Lung (tissue), 12 donors: ENCODE measurements around the gene SLC18A2. TPM values are rescaled to one million over a fixed set of nuclear protein-coding genes. Genes with fewer than 3 reads are reported as not detected.

ENCODE experiments used
- ATAC-seq: fragments of 200-7000 bp; cut with Tn5 transposase; one replicate; pipeline ENCODE4 v1.9.1; 2020; ENCODE audit warnings: moderate number of reproducible peaks; ENCODE audit not compliant: insufficient read depth, low FRiP score
- DNase-seq, 3 donors: peaks; one replicate each; pipeline ENCODE4 v3.0.0-alpha.2; 2013 to 2017
- H3K27ac ChIP-seq, 2 donors: one replicate each; pipeline ENCODE4 v1.5.1; 2013; ENCODE audit warnings: mild to moderate bottlenecking in 2 of 2, moderate library complexity in 2 of 2, control low read depth in 1 of 2, inconsistent platforms in 1 of 2, low read depth in 1 of 2, low read length in 1 of 2
- H3K27me3 ChIP-seq, 3 donors: one replicate each; pipeline ENCODE4 v1.5.1; 2013; ENCODE audit warnings: low read length in 2 of 3; ENCODE audit not compliant: control insufficient read depth in 3 of 3, insufficient read depth in 3 of 3
- H3K36me3 ChIP-seq, 4 donors: one replicate each; pipeline ENCODE4 v1.5.1; 2013; ENCODE audit warnings: low read length in 4 of 4, mild to moderate bottlenecking in 1 of 4, moderate library complexity in 1 of 4; ENCODE audit not compliant: control insufficient read depth in 4 of 4, insufficient read depth in 4 of 4
- H3K4me1 ChIP-seq, 5 donors: one replicate each; pipeline ENCODE4 v1.5.1; 2013; ENCODE audit warnings: low read length in 5 of 5, mild to moderate bottlenecking in 2 of 5, moderate library complexity in 1 of 5; ENCODE audit not compliant: control insufficient read depth in 5 of 5, insufficient read depth in 5 of 5
- H3K4me3 ChIP-seq: one replicate; pipeline ENCODE4 v1.5.1; 2013; ENCODE audit warnings: mild to moderate bottlenecking, control low read depth, moderate library complexity
- H3K9ac ChIP-seq, 2 donors: one replicate each; pipeline ENCODE4 v1.5.1; 2013; ENCODE audit warnings: low read length in 2 of 2, control low read depth in 1 of 2; ENCODE audit not compliant: insufficient read depth in 1 of 2
- H3K9me3 ChIP-seq, 4 donors: one replicate each; pipeline ENCODE4 v1.5.1; 2013; ENCODE audit warnings: low read length in 3 of 4, mild to moderate bottlenecking in 1 of 4, moderate library complexity in 1 of 4; ENCODE audit not compliant: control insufficient read depth in 4 of 4, insufficient read depth in 3 of 4
- WGBS, 2 donors: extraction: QIAGEN DNeasy Blood & Tissue Kit; methylation state at CpG; one replicate each; pipeline ENCODE4 v1.1.7; 2013; 5-methylcytosine and 5-hydroxymethylcytosine counted together
- polyA plus RNA-seq, 2 donors: library from polyadenylated mRNA; stranded (reverse); fragments of 200-250 nt; gene quantifications; one replicate each; pipeline ENCODE4 v1.2.1, GENCODE V29; 2013
- total RNA-seq, 2 donors: library from RNA; depleted of rRNA in 1 of 2; stranded (reverse); fragments of >200 nt in 1 of 2; gene quantifications; one replicate each; pipeline ENCODE4 v1.2.1, GENCODE V29; 2014 to 2021
- TF ChIP-seq, protein P1 (sequence below): IDR thresholded peaks from 2 replicates; pipeline ENCODE4 v1.5.1; 2012; ENCODE audit warnings: mild to moderate bottlenecking; ENCODE audit errors: control extremely low read depth, extremely low read depth
- donor health status: control.
- donor health status: control.
- donor health status: Bipolar disorder and iron deficiency.
- donor health status: healthy.
- donor health status: DM: yes; HTN: yes; CAD: no.

SLC18A2 gene
- total and polyA plus RNA-seq, 4 donors: 0.21 to 3.7 (median 0.65) TPM

DNA sequence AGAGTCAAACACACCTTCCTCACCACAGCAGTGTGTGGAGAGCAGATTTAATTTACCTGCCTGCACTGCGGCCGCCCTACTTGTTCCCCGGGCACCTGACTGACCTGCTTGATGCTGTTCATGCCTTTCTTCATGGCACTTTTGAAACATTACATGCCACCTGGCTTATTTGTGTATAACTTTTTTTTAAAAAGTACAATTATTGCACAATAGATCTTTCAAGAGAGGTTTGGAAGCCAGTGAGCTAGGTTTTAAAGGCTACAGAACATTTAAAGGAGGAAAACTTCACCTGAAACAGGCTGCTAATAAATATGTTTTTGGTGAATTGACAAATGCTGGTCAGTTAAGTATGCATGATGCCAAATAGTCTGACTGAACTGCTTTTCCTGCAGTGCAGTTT, 33.1 kb downstream of the SLC18A2 start:
- no peaks in the 10 kb centered on the region for H3K36me3 ChIP-seq
- no peaks in the 10 kb centered on the region for H3K9me3 ChIP-seq
- DNase-seq (no peak), ATAC-seq (no peak)
- TF ChIP-seq, protein P1, sequence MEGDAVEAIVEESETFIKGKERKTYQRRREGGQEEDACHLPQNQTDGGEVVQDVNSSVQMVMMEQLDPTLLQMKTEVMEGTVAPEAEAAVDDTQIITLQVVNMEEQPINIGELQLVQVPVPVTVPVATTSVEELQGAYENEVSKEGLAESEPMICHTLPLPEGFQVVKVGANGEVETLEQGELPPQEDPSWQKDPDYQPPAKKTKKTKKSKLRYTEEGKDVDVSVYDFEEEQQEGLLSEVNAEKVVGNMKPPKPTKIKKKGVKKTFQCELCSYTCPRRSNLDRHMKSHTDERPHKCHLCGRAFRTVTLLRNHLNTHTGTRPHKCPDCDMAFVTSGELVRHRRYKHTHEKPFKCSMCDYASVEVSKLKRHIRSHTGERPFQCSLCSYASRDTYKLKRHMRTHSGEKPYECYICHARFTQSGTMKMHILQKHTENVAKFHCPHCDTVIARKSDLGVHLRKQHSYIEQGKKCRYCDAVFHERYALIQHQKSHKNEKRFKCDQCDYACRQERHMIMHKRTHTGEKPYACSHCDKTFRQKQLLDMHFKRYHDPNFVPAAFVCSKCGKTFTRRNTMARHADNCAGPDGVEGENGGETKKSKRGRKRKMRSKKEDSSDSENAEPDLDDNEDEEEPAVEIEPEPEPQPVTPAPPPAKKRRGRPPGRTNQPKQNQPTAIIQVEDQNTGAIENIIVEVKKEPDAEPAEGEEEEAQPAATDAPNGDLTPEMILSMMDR: no peak
- H3K27me3 ChIP-seq: no peaks in the 10 kb centered on the region
- H3K9ac ChIP-seq: no peak overlapping the region
- WGBS, 2 donors: 77 to 84% methylated on average over 3 of the region's 3 CpGs
- H3K27ac ChIP-seq: no peak overlapping the region
- no peak overlapping the region for H3K4me3 ChIP-seq
- H3K4me1 ChIP-seq: no peaks in the 10 kb centered on the region

DNA sequence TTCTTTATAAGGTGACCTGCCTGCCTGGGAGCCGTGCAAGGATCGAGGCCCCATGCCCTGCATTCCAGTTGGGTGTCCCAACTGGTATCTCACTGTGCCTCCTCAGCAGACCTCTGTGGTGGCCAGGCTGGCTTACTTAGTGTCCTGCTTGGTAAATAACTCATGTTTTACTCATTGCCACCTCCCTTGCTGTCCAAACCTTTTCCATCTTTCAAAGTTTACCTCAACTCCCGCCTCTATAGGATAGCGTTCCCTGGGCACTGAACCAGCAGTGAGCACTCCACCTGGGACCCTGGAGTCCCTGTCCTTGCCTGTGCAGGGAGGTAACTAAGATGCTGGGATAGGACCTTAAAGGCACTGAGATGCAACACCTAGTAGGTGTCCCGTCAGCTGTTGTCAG, 33.6 kb downstream of the SLC18A2 start:
- Histone ChIP-seq H3K9ac (no peak overlapping the region), H3K27me3 (no peaks in the 10 kb centered on the region), H3K4me3 (no peak overlapping the region), H3K27ac (no peak overlapping the region), H3K9me3 (no peaks in the 10 kb centered on the region), H3K36me3 (no peaks in the 10 kb centered on the region), H3K4me1 (no peaks in the 10 kb centered on the region)
- 92 to 93% methylated on average over 5 of the region's 5 CpGs for WGBS, 2 donors
- ATAC-seq (no peak), DNase-seq (no peak)
- TF ChIP-seq, protein P1: no peak

DNA sequence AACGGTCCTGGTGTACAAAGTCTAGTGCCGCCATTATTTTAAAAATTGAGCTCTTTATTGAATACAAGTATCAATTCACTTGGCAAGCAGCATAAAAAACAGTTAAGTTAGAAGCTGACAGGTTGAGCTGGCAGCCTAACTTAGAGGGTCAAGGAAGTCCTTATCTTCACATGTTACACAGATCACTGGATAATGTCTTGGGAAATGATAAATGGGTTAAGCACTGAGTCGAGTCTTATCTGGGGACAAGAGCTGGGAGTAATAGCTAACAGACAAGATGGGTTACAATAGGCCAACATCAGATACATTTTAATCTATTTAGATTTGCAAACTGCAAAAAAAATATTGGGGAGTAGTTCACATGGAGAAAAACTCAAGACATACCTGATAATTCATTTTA, 34.2 kb downstream of the SLC18A2 start:
- 70 to 79% methylated on average over 3 of the region's 3 CpGs for WGBS, 2 donors
- H3K36me3 ChIP-seq: no peaks in the 10 kb centered on the region
- ATAC-seq (no peak), DNase-seq (no peak)
- H3K9ac ChIP-seq: no peak overlapping the region
- TF ChIP-seq, protein P1: no peak
- no peaks in the 10 kb centered on the region for H3K27me3 ChIP-seq
- H3K9me3 ChIP-seq: no peaks in the 10 kb centered on the region
- no peaks in the 10 kb centered on the region for H3K4me1 ChIP-seq
- no peak overlapping the region for H3K27ac ChIP-seq
- H3K4me3 ChIP-seq: no peak overlapping the region

DNA sequence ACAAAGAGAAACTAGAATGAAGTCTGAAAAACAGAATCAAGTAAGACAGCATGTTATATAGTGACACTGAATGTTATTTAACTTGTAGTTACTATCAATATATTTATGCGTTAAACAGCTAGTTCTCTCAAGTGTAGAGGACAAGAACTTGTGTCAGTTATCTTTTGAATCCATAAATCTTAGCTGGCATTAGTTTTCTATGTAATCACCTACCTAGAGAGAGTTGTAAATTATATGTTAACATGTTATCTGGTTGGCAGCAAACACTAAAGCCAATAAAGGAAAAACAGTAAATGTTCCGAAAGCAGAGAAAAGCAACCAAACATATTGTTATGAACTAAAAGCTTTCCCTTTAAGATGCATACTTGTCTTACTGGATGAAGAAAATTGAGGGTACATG, 36.8 kb downstream of the SLC18A2 start:
- H3K36me3 ChIP-seq: no peaks in the 10 kb centered on the region
- TF ChIP-seq, protein P1: no peak
- H3K9me3 ChIP-seq: no peaks in the 10 kb centered on the region
- no peaks in the 10 kb centered on the region for H3K27me3 ChIP-seq
- ATAC-seq (no peak), DNase-seq (no peak)
- H3K9ac ChIP-seq: no peak overlapping the region
- no peak overlapping the region for H3K27ac ChIP-seq
- WGBS, 2 donors: 96% methylated on average over 2 of the region's 2 CpGs
- no peak overlapping the region for H3K4me3 ChIP-seq
- no peaks in the 10 kb centered on the region for H3K4me1 ChIP-seq
